HCT116 (cell line): ENCODE data around the gene EYA2. TPM values are rescaled to one million over a fixed set of nuclear protein-coding genes. Genes with fewer than 3 reads are reported as not detected.

Source experiments
- ATAC-seq: fragments of 200-7000 bp; cut with Tn5 transposase; 2 replicates; pipeline ENCODE4 v1.9.1; 2020; ENCODE audit warnings: mild to moderate bottlenecking, moderate library complexity
- BruUV-seq: library from RNA; stranded (reverse); fragments of 400-500 nt; replicated peaks from 2 replicates; lab custom pipeline; 2021; lab: Mats Ljungman, UMichigan
- CTCF ChIA-PET: fragments of 300-600 bp; sonication (Branson Sonifier 250); formaldehyde crosslinking; loops from one replicate; lab custom pipeline; 2021; ENCODE audit warnings: antibody characterized with exemption; lab: Charles Lee
- POLR2A ChIA-PET: fragments of 300-600, 350-600 bp; sonication (Branson Sonifier 250); formaldehyde crosslinking; loops from one replicate; lab custom pipeline; 2021; ENCODE audit warnings: antibody characterized with exemption; lab: Charles Lee
- RAD21 ChIA-PET, 2 experiments: fragments of 300-600 bp; sonication (Branson Sonifier 250); formaldehyde crosslinking; loops; one replicate each; lab custom pipeline; 2023; ENCODE audit warnings: low total read pairs in 2 of 2; ENCODE audit not compliant: uncharacterized antibody in 2 of 2, unreplicated experiment in 2 of 2, low non-redundant PET in 1 of 2; lab: Charles Lee
- DNase-seq: peaks from one replicate; pipeline ENCODE4 v3.0.0-alpha.2; 2010; ENCODE audit warnings: low read depth, low spot score
- H2AFZ ChIP-seq: fragments of 200-600 bp; shearing (Covaris generic), sonication (generic); 2 replicates; pipeline ENCODE4 v1.6.1; 2017; ENCODE audit warnings: low read depth, mixed run types, mixed read lengths, antibody characterized with exemption, low read length; ENCODE audit not compliant: poor library complexity, severe bottlenecking
- H3K27ac ChIP-seq: 2 replicates; pipeline ENCODE4 v1.5.1; 2012; ENCODE audit warnings: low read depth, low read length
- H3K27me3 ChIP-seq: fragments of 200-600 bp; sonication (generic); 2 replicates; pipeline ENCODE4 v1.6.1; 2016; ENCODE audit warnings: mixed run types, low read length, mixed read lengths; ENCODE audit not compliant: insufficient read depth
- H3K36me3 ChIP-seq, 2 experiments: fragments of 200-500 bp in 1 of 2; fragments of 200-600 bp in 1 of 2; sonication (Bioruptor generic) in 1 of 2; sonication (generic) in 1 of 2; 2 replicates each; pipeline versions ENCODE4 v1.5.1 to v1.6.1; 2014 to 2016; ENCODE audit warnings: low read length in 2 of 2, inconsistent platforms in 1 of 2, mixed read lengths in 1 of 2, mixed run types in 1 of 2; ENCODE audit not compliant: insufficient read depth in 2 of 2, control insufficient read depth in 1 of 2
- H3K4me1 ChIP-seq, 2 experiments: fragments of 200-600 bp in 1 of 2; sonication (generic) in 1 of 2; 2 replicates each; pipeline versions ENCODE4 v1.5.1 to v1.6.1; 2012 to 2017; ENCODE audit warnings: low read length in 2 of 2, inconsistent platforms in 1 of 2, mild to moderate bottlenecking in 1 of 2, mixed read lengths in 1 of 2, mixed run types in 1 of 2, moderate library complexity in 1 of 2; ENCODE audit not compliant: insufficient read depth in 2 of 2, control insufficient read depth in 1 of 2
- H3K4me2 ChIP-seq: fragments of 200-600 bp; sonication (generic); 2 replicates; pipeline ENCODE4 v1.6.1; 2017; ENCODE audit warnings: mixed run types, low read length, mixed read lengths
- H3K4me3 ChIP-seq, 2 experiments: fragments of 200-600 bp in 1 of 2; sonication (generic) in 1 of 2; replicated peaks in 1 of 2; 2 replicates each; pipeline ENCODE4 v1.5.1; 2011 to 2016; ENCODE audit warnings: low read length in 2 of 2, control low read depth in 1 of 2, low read depth in 1 of 2, mild to moderate bottlenecking in 1 of 2, mixed read lengths in 1 of 2, mixed run types in 1 of 2
- H3K79me2 ChIP-seq: fragments of 200-600 bp; sonication (generic); 2 replicates; pipeline ENCODE4 v1.6.1; 2017; ENCODE audit warnings: mild to moderate bottlenecking, mixed run types, low read length, moderate library complexity, mixed read lengths; ENCODE audit not compliant: insufficient read depth
- H3K9ac ChIP-seq: fragments of 200-600 bp; sonication (generic); 2 replicates; pipeline ENCODE4 v1.6.1; 2016; ENCODE audit warnings: low read length, mixed read lengths
- H3K9me2 ChIP-seq: fragments of 200-600 bp; sonication (generic), shearing (Covaris generic); 2 replicates; pipeline ENCODE4 v1.6.1; 2017; ENCODE audit warnings: mixed run types, mild to moderate bottlenecking, moderate library complexity; ENCODE audit not compliant: insufficient read depth
- H3K9me3 ChIP-seq, 2 experiments: fragments of 200-500 bp in 1 of 2; fragments of 200-600 bp in 1 of 2; sonication (Bioruptor generic) in 1 of 2; sonication (generic) in 1 of 2; 2 replicates each; pipeline ENCODE4 v1.6.1; 2014 to 2017; ENCODE audit warnings: low read length in 2 of 2, mixed read lengths in 2 of 2, inconsistent platforms in 1 of 2, low read depth in 1 of 2, mild to moderate bottlenecking in 1 of 2, mixed run types in 1 of 2, moderate library complexity in 1 of 2; ENCODE audit not compliant: control insufficient read depth in 1 of 2, insufficient read depth in 1 of 2
- H4K20me1 ChIP-seq: fragments of 200-600 bp; sonication (generic), shearing (Covaris generic); 2 replicates; pipeline ENCODE4 v1.6.1; 2017; ENCODE audit warnings: mixed run types, mild to moderate bottlenecking, moderate library complexity; ENCODE audit not compliant: insufficient read depth
- ATF3 ChIP-seq: IDR thresholded peaks from 2 replicates; pipeline ENCODE4 v1.6.1; 2012
- CTCF ChIP-seq, 3 experiments: fragments of 200-600 bp in 1 of 3; sonication (generic) in 1 of 3; IDR thresholded peaks in 2 of 3; conservative IDR thresholded peaks in 1 of 3; 2 replicates each; pipeline ENCODE4 v1.5.1; 2012 to 2017; ENCODE audit warnings: low read depth in 2 of 3, low read length in 2 of 3, antibody characterized with exemption in 1 of 3, borderline replicate concordance in 1 of 3, control low read depth in 1 of 3, mild to moderate bottlenecking in 1 of 3, mixed read lengths in 1 of 3, mixed run types in 1 of 3, moderate library complexity in 1 of 3; ENCODE audit not compliant: insufficient read depth in 1 of 3
- EGR1 ChIP-seq: IDR thresholded peaks from 2 replicates; pipeline ENCODE4 v1.6.1; 2012; ENCODE audit warnings: low read depth
- EZH2phosphoT487 ChIP-seq: fragments of 200-600 bp; IDR thresholded peaks from 2 replicates; pipeline ENCODE4 v1.6.1; 2018; ENCODE audit warnings: antibody characterized with exemption, borderline replicate concordance
- FOSL1 ChIP-seq: IDR thresholded peaks from 2 replicates; pipeline ENCODE4 v1.6.1; 2012; ENCODE audit warnings: low read depth
- POLR2A ChIP-seq: IDR thresholded peaks from 2 replicates; pipeline ENCODE4 v1.7.0; 2011; ENCODE audit warnings: borderline replicate concordance; ENCODE audit not compliant: insufficient read depth, insufficient read length; ENCODE audit errors: extremely low read depth
- POLR2AphosphoS5 ChIP-seq: IDR thresholded peaks from 2 replicates; pipeline ENCODE4 v1.6.1; 2011; ENCODE audit warnings: mild to moderate bottlenecking, low read depth, low read length, moderate library complexity
- RAD21 ChIP-seq: IDR thresholded peaks from 2 replicates; pipeline ENCODE4 v1.6.1; 2012; ENCODE audit warnings: low read depth, mild to moderate bottlenecking
- ZBTB33 ChIP-seq: IDR thresholded peaks from 2 replicates; pipeline ENCODE4 v1.6.1; 2011; ENCODE audit warnings: mild to moderate bottlenecking, low read length, moderate library complexity; ENCODE audit not compliant: insufficient replicate concordance; ENCODE audit errors: extremely low read depth
- ZFX ChIP-seq: fragments of 450-650 bp; IDR thresholded peaks from 2 replicates; pipeline ENCODE4 v1.6.1; 2017
- ZNF274 ChIP-seq: fragments of 200-500 bp; sonication (Bioruptor generic); IDR thresholded peaks from 2 replicates; pipeline ENCODE4 v1.6.1; 2014; ENCODE audit warnings: mild to moderate bottlenecking, low read depth, low read length, inconsistent platforms
- intact Hi-C: fragments of 100-400 bp; cut with micrococcal nuclease; formaldehyde crosslinking; loops from 2 replicates; pipeline ENCODE4 v1.10.0; 2022
- total RNA-seq: library from RNA; stranded (reverse); gene quantifications from one replicate; pipeline ENCODE4 v1.2.1, GENCODE V29; 2021; ENCODE audit not compliant: unreplicated experiment

EYA2 gene
- total RNA-seq, 1 experiment from 2014 or later: not detected

- no peak for TF ChIP-seq POLR2AphosphoS5
- no peak for TF ChIP-seq ZNF274
- no peak for TF ChIP-seq FOSL1
- TF ChIP-seq RAD21: no peak
- no peak for TF ChIP-seq EZH2phosphoT487
- TF ChIP-seq ZBTB33: no peak
- no peak for TF ChIP-seq CTCF (IDR thresholded peaks at IDR 0.05 in 2 of 3, conservative IDR thresholded peaks at IDR 0.05 in 1 of 3; ENCODE audit: borderline replicate concordance in 1 of 3, insufficient read depth in 1 of 3, low read depth in 2 of 3, low read length in 2 of 3)
- TF ChIP-seq EGR1: no peak
- no peak for TF ChIP-seq POLR2A
Observed at GRCh38 chr20:47191956-47192355, 297.3 kb downstream of the EYA2 start (continued).

- Histone ChIP-seq H2AFZ (no peak overlapping the region), H4K20me1 (no peaks in the 10 kb centered on the region), H3K27me3 (no peaks in the 10 kb centered on the region), H3K27ac (no peak overlapping the region), H3K9me3 (no peaks in the 10 kb centered on the region), H3K9ac (no peak overlapping the region), H3K36me3 (no peaks in the 10 kb centered on the region), H3K9me2 (no peaks in the 10 kb centered on the region), H3K4me3 (no peak overlapping the region), H3K4me2 (no peak overlapping the region), H3K4me1 (peaks cover 10 to 45% of the 10 kb centered on the region in 2 experiments), H3K79me2 (no peaks in the 10 kb centered on the region)
- BruUV-seq: no TSS peak
- RAD21 ChIA-PET: interaction anchor here in 1 of 2 experiments (1.3 kb wide), 1 partner anchor 79 kb away, joined by 3 read pairs; no protein-coding TSS in a partner anchor
- TF ChIP-seq ATF3: no peak
- TF ChIP-seq ZFX: no peak
- no peak for TF ChIP-seq FOSL1
- POLR2A ChIA-PET: no interaction called here
- intact Hi-C loops: loop anchor here (5.0 kb wide), 2 partner anchors 77 to 1427 kb away; no protein-coding TSS in a partner anchor
- no peak for DNase-seq
- ATAC-seq: no peak
- CTCF ChIA-PET: interaction anchor here (1.9 to 4.5 kb wide), 3 partner anchors 188 to 443 kb away, joined by 6 to 78 read pairs (median 8); no protein-coding TSS in a partner anchor
Observed at GRCh38 chr20:47195573-47195972, 300.9 kb downstream of the EYA2 start.
